Measurements from ENCODE around the gene APEX1.

Gene APEX1

GRCh38 chr14:20455355-20456300, 602 bp downstream of the APEX1 start:
- TF ChIP-seq, protein P1, sequence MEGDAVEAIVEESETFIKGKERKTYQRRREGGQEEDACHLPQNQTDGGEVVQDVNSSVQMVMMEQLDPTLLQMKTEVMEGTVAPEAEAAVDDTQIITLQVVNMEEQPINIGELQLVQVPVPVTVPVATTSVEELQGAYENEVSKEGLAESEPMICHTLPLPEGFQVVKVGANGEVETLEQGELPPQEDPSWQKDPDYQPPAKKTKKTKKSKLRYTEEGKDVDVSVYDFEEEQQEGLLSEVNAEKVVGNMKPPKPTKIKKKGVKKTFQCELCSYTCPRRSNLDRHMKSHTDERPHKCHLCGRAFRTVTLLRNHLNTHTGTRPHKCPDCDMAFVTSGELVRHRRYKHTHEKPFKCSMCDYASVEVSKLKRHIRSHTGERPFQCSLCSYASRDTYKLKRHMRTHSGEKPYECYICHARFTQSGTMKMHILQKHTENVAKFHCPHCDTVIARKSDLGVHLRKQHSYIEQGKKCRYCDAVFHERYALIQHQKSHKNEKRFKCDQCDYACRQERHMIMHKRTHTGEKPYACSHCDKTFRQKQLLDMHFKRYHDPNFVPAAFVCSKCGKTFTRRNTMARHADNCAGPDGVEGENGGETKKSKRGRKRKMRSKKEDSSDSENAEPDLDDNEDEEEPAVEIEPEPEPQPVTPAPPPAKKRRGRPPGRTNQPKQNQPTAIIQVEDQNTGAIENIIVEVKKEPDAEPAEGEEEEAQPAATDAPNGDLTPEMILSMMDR (IDR thresholded peaks at IDR 0.05; ENCODE audit: insufficient read depth, missing control alignments) = no peak
- DNase-seq (ENCODE audit: insufficient read length, low spot score) = peak; percentile 59
- no peak for FAIRE-seq

DNA sequence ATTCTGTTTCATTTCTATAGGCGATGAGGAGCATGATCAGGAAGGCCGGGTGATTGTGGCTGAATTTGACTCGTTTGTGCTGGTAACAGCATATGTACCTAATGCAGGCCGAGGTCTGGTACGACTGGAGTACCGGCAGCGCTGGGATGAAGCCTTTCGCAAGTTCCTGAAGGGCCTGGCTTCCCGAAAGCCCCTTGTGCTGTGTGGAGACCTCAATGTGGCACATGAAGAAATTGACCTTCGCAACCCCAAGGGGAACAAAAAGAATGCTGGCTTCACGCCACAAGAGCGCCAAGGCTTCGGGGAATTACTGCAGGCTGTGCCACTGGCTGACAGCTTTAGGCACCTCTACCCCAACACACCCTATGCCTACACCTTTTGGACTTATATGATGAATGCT, 1.9 kb downstream of the APEX1 start:
- FAIRE-seq = no peak
- TF ChIP-seq, protein P1 (IDR thresholded peaks at IDR 0.05; ENCODE audit: insufficient read depth, missing control alignments) = no peak
- no peak for DNase-seq (ENCODE audit: insufficient read length, low spot score)

DNA sequence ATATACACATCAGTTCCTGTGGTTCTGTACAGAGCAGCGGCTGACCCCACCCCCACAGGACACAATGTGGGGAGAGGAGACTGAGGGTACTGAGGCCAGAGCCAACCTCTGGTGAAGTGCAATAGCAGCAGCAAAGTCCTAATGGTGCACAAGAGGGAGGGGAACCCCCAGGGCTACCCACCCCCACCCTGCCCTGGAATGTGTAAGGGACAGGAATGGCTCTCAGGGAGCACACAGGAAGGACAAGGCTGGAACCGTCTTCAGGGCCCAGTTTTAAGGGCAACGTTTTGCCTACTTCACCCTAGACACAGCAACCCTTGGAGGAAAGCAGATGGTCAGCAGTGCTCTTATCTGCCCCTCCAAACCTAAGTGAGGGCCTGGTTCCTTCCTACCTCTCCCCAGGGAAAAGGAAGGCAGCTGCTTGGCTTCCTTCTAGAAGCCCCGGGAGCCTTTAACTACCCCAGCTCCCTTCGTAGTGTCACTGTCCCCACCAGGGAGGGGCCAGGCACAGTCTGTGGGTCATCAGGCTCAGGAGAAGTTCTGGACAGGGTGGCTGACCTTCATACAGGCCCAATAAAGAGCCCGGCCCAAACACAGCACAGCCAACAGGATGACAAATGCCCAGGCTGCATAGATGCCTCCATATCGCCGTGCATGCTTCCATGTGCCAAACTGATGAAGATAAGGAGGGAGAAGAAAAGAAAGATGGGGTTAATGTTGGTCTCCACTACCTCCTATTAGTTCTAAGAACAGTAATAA, 3.2 kb downstream of the APEX1 start:
- no peak for DNase-seq (ENCODE audit: insufficient read length, low spot score)
- FAIRE-seq = no peak
- TF ChIP-seq, protein P1 (IDR thresholded peaks at IDR 0.05; ENCODE audit: insufficient read depth, missing control alignments) = no peak

DNA sequence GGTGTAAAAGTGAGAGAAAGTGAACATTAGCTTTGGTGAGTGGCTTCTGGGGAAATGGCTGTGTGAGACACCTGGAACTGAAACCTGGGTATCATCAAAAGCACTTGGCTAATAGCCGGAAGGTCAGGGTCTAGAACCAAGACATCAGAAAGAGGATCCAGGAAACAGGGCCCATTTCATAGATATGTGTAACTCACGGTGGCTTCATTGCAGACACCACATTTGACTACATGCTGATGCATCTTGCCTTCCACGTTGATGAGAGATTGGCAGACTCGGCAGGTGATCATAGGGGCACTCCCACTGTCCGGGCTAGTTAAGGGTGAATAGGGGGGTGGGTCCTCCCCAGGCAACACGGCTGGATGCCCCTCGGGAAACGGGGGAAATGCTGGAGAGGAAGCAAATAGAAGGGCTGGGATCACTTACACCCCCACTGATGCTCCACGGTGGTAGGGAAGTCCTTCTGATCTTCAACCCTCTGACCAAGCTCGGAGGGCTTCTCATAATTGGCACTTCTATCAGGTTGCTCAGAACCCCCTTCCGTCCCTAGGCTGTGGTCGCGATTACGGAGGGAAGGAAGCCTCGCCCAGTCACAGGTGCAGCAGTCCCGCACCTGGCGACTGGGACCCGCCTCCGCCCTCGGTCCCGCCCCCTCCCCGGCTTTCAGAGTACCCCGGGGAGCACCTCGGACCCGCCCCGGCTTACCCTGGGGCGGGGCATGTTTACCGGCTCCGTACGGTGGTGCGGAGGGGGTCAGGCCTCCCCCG, 5.6 kb downstream of the APEX1 start:
- DNase-seq (ENCODE audit: insufficient read length, low spot score) (no peak), FAIRE-seq (no peak)
- TF ChIP-seq, protein P1 (IDR thresholded peaks at IDR 0.05; ENCODE audit: insufficient read depth, missing control alignments) = no peak

- TF ChIP-seq, protein P1 (IDR thresholded peaks at IDR 0.05; ENCODE audit: insufficient read depth, missing control alignments) = no peak
- FAIRE-seq (peak; percentile 80), DNase-seq (ENCODE audit: insufficient read length, low spot score) (peak; percentile 79)
These were observed 6.5 kb downstream of the APEX1 start, which contains the start of gene PIP4P1 for GRCh38 chr14:20461225-20462141. TSS of gene PIP4P1 (minus strand) at chr14:20461434. CDS start at chr14:20461325, 109 bp downstream.

- DNase-seq (ENCODE audit: insufficient read length, low spot score) = no peak
- FAIRE-seq = no peak
- TF ChIP-seq, protein P1 (IDR thresholded peaks at IDR 0.05; ENCODE audit: insufficient read depth, missing control alignments) = no peak
These were observed 13.8 kb downstream of the APEX1 start for GRCh38 chr14:20468764-20469241.
